ENCODE measurements around the gene TMEM135.

Gene TMEM135

DNA sequence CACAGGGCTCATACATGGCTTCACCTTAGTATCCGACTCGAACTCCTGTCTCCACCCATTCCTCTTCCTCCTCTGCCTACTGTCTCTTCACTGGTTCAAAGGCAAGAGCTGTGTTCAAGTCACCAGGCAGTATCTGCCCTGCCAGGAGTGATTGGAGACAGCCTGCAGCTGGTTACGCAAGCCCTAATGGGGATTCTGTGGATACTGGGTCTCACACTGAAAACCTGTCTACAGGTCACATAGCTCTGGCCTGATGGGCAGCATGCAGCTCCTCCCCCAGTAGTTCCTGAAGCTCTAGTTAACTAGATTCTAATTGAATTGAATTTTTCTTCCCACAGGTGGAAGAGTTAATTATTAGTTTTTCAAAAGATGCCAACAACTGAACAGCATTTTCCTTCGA is 332.2 kb downstream of the TMEM135 start:
- H3K4me3 ChIP-seq (ENCODE audit: low read depth in 1 of 2, low read length in 2 of 2), result no peak overlapping the region
- H3K27ac ChIP-seq (ENCODE audit: low read depth, low read length), result no peak overlapping the region
- H3K4me1 ChIP-seq (ENCODE audit: control insufficient read depth in 1 of 2, insufficient read depth in 2 of 2, low read length in 2 of 2), result no peaks in the 10 kb centered on the region
- no peaks in the 10 kb centered on the region for H3K36me3 ChIP-seq (ENCODE audit: control insufficient read depth in 1 of 2, insufficient read depth in 2 of 2, low read length in 2 of 2)
- no peaks in the 10 kb centered on the region for H3K27me3 ChIP-seq (ENCODE audit: control insufficient read depth in 1 of 2, insufficient read depth in 2 of 2, low read length in 2 of 2)
- no peaks in the 10 kb centered on the region for H3K9me3 ChIP-seq (ENCODE audit: control insufficient read depth in 1 of 2, low read length in 2 of 2)
- no peak overlapping the region for H3K9ac ChIP-seq (ENCODE audit: low read depth in 1 of 2, low read length in 2 of 2)

DNA sequence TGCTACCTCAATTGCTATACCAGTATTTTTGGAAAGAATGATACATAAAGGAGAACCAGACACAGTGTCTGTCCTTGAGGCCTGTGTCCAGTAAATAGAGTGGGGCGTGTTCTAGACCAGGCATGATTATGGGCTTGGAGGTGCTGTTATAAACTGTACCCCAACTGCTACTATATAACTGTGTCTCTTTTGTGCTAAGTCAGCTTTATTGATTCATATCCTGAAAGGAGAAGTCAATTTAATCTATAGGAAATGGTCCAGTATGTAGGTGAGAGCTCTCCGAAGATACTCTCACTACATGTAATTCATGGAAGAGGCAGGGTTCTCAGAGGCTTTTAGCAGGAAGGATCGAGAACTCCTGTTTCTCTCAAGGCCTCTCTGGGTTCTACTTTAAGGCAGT is 334.3 kb downstream of the TMEM135 start:
- Histone ChIP-seq H3K36me3 (ENCODE audit: control insufficient read depth in 1 of 2, insufficient read depth in 2 of 2, low read length in 2 of 2) (no peaks in the 10 kb centered on the region), H3K9ac (ENCODE audit: low read depth in 1 of 2, low read length in 2 of 2) (no peak overlapping the region), H3K9me3 (ENCODE audit: control insufficient read depth in 1 of 2, low read length in 2 of 2) (no peaks in the 10 kb centered on the region), H3K27ac (ENCODE audit: low read depth, low read length) (no peak overlapping the region), H3K4me1 (ENCODE audit: control insufficient read depth in 1 of 2, insufficient read depth in 2 of 2, low read length in 2 of 2) (no peaks in the 10 kb centered on the region), H3K27me3 (ENCODE audit: control insufficient read depth in 1 of 2, insufficient read depth in 2 of 2, low read length in 2 of 2) (no peaks in the 10 kb centered on the region), H3K4me3 (ENCODE audit: low read depth in 1 of 2, low read length in 2 of 2) (no peak overlapping the region)

All from duodenal mucosa (tissue), 2 donors.